ENCODE measurements around the gene RRAS2. TPM values are rescaled to one million over a fixed set of nuclear protein-coding genes. Genes with fewer than 3 reads are reported as not detected.

Gene RRAS2
- total RNA-seq, 4 donors from 2014 or later: 51.5 to 81.4 (median 66.8) TPM

DNA sequence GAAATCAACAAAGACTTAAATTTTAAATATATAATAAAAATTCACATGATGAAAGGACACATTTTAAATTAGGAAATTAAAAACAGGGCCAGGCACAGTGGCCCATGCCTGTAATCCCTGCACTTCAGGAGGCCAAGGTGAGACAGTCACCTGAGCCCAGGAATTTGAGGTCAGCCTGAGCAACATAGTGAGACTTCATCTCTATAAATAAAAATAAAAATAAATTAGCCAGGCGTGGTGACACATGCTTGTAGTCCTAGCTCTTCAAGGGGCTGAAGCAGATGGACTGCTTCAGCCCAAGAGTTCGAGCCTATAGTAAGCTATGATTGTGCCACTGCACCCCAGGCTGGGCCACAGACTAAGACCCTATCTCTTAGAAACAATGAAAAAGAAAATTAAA is 29.3 kb downstream of the RRAS2 start:
- WGBS, 2 donors: 84 to 86% methylated on average over 2 of the region's 2 CpGs
- H3K4me3 ChIP-seq (replicated peaks in 1 of 3): no peak overlapping the region
- H3K9me3 ChIP-seq: no peaks in the 10 kb centered on the region
- DNase-seq: no peak
- no peak for TF ChIP-seq POLR2A (IDR thresholded peaks at IDR 0.05)
- TF ChIP-seq, protein P1, sequence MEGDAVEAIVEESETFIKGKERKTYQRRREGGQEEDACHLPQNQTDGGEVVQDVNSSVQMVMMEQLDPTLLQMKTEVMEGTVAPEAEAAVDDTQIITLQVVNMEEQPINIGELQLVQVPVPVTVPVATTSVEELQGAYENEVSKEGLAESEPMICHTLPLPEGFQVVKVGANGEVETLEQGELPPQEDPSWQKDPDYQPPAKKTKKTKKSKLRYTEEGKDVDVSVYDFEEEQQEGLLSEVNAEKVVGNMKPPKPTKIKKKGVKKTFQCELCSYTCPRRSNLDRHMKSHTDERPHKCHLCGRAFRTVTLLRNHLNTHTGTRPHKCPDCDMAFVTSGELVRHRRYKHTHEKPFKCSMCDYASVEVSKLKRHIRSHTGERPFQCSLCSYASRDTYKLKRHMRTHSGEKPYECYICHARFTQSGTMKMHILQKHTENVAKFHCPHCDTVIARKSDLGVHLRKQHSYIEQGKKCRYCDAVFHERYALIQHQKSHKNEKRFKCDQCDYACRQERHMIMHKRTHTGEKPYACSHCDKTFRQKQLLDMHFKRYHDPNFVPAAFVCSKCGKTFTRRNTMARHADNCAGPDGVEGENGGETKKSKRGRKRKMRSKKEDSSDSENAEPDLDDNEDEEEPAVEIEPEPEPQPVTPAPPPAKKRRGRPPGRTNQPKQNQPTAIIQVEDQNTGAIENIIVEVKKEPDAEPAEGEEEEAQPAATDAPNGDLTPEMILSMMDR (IDR thresholded peaks at IDR 0.05): no peak
- no peak overlapping the region for H3K27ac ChIP-seq
- H3K27me3 ChIP-seq: no peaks in the 10 kb centered on the region
- intact Hi-C loops (cut with DNase I): no loop called here
- H3K4me1 ChIP-seq: no peaks in the 10 kb centered on the region
- H3K36me3 ChIP-seq: no peaks in the 10 kb centered on the region

DNA sequence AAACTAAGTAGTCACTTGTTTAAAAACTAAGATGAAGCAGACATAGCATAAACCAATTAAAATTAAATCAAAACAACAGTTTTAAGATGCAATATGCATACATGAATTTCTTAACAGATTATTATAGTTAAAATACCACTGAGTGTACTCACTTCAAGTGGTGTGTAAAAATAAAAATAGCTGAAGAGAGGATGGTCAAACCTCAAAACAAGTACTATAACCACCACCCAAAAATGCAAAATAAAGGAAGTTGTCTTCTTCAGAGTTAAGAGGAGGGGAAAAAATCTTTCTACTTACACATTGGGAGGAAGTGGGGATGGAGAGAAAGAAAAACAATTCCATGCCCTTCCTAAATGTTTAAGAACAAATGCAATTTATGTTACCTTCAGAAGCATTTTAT is 31.9 kb downstream of the RRAS2 start:
- intact Hi-C loops (cut with DNase I): no loop called here
- H3K9me3 ChIP-seq: no peaks in the 10 kb centered on the region
- no peaks in the 10 kb centered on the region for H3K36me3 ChIP-seq
- no peak overlapping the region for H3K4me3 ChIP-seq (replicated peaks in 1 of 3)
- no peaks in the 10 kb centered on the region for H3K27me3 ChIP-seq
- H3K27ac ChIP-seq: no peak overlapping the region
- TF ChIP-seq POLR2A (IDR thresholded peaks at IDR 0.05): no peak
- TF ChIP-seq, protein P1 (IDR thresholded peaks at IDR 0.05): no peak
- H3K4me1 ChIP-seq: no peaks in the 10 kb centered on the region
- DNase-seq: no peak

DNA sequence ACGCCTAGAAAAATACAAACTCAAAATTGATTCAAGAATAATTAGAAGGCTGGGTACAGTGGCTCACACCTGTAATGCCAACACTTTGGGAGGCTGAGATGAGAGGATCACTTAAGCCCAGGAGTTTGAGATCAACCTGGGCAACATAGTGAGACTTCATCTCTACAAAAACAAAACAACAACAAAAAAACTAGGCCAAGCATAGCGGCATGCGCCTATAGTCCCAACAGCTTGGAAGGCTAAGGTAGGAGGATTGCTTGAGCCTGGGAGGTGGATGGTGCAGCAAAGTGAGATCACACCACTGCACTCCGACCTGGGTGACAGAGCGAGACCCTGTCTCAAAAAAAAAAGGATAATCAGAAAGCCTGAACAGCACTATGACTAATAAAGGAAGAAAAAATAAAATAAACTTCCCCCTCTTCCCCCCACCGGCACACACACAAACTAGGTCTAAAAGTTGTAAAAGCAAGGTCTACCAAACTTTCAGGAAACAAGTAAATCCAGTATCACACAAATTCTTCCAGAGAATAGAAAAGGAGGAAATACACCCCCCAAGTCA is 35.8 kb downstream of the RRAS2 start:
- no peaks in the 10 kb centered on the region for H3K36me3 ChIP-seq
- no peaks in the 10 kb centered on the region for H3K9me3 ChIP-seq
- TF ChIP-seq POLR2A (IDR thresholded peaks at IDR 0.05): no peak
- TF ChIP-seq, protein P1 (IDR thresholded peaks at IDR 0.05): no peak
- intact Hi-C loops (cut with DNase I): no loop called here
- no peak overlapping the region for H3K27ac ChIP-seq
- WGBS, 2 donors: 93 to 96% methylated on average over 6 of the region's 6 CpGs
- peaks cover 3 to 5% of the 10 kb centered on the region in 2 donors for H3K4me1 ChIP-seq
- DNase-seq: no peak
- no peaks in the 10 kb centered on the region for H3K27me3 ChIP-seq
- no peak overlapping the region for H3K4me3 ChIP-seq (replicated peaks in 1 of 3)

DNA sequence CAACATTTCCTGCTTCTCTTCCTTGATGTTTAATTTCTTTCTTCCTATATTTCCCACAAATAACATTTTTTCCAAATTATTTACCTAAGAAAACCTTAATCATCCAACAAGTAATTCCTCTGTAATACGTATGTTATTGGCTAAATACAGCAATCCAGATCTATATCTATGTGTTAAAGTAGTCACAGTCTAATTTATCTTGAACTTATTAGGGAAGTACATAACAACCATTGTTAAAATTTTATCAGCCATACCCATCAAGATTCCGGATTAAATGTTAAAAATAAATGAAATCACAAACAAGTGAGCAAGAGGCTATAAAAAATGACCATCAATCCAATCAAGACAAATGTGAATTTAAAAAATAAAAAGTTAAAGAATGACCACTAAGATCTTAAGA is 36.5 kb downstream of the RRAS2 start:
- Histone ChIP-seq H3K9me3 (no peaks in the 10 kb centered on the region), H3K4me3 (replicated peaks in 1 of 3) (no peak overlapping the region), H3K27ac (no peak overlapping the region), H3K36me3 (no peaks in the 10 kb centered on the region), H3K4me1 (peaks cover 3 to 7% of the 10 kb centered on the region in 2 donors), H3K27me3 (no peaks in the 10 kb centered on the region)
- intact Hi-C loops (cut with DNase I): no loop called here
- WGBS, 2 donors: 91 to 93% methylated on average over 2 of the region's 2 CpGs
- no peak for DNase-seq
- TF ChIP-seq POLR2A (IDR thresholded peaks at IDR 0.05): no peak
- TF ChIP-seq, protein P1 (IDR thresholded peaks at IDR 0.05): no peak

DNA sequence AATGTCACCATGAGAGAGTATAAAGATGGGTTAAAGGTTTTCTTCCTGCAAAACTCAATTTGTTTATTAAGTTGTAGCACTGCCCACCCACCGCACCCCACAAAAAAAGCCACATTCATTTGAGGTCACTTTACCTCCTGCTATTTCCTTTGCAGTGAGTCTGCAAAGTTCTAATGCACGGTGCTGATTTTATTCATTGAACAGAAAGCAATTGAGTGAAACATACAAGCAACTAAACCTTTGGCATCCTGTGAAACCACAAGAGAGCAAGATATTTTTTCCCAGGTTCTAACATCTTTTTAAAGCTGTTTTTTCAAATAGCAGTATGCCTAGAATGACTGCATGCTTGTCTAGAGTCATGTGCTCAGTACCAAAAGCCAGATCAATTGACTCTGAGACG is 39.0 kb downstream of the RRAS2 start:
- intact Hi-C loops (cut with DNase I): no loop called here
- no peaks in the 10 kb centered on the region for H3K9me3 ChIP-seq
- no peak overlapping the region for H3K4me3 ChIP-seq (replicated peaks in 1 of 3)
- no peaks in the 10 kb centered on the region for H3K36me3 ChIP-seq
- no peak overlapping the region for H3K27ac ChIP-seq
- no peaks in the 10 kb centered on the region for H3K27me3 ChIP-seq
- WGBS, 2 donors: 72 to 82% methylated on average over 3 of the region's 3 CpGs
- no peak for TF ChIP-seq POLR2A (IDR thresholded peaks at IDR 0.05)
- TF ChIP-seq, protein P1 (IDR thresholded peaks at IDR 0.05): no peak
- no peak for DNase-seq
- H3K4me1 ChIP-seq: peaks cover 3 to 7% of the 10 kb centered on the region in 2 donors
